ENCODE data around the gene ATF7.

DNA sequence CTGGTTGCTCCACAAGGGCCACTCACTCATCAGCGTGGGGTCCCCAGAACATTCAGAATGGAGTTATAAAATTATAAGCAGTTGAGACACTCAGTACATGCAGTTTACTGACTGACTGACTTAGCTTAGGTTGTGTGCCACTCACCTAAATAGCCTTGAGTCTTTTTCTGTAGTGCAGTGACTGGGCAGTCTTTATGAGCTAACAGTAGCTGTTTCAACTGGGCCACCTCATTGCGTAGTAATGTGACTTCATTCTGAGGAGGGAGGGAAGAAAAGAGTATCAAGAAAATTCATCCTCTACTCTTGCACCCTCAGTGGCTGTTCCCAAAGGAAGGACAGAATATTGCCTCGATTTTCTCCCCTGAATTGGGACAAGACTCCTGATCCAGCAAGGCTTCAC, 103.1 kb downstream of the ATF7 start:
- TF ChIP-seq CTCF (IDR thresholded peaks at IDR 0.05; ENCODE audit: low read depth, low read length, poor library complexity, severe bottlenecking) (no peak), EZH2phosphoT487 (IDR thresholded peaks at IDR 0.05; ENCODE audit: borderline replicate concordance, low read length) (no peak)

All from DOHH2 (cell line).